NCI-H345 treated with DMSO at 0.1 percent for 48 hours (cell line): Measurements from ENCODE around the gene CRLF3.
"Not testable (repeated sequence)": the region's sequence is repeated elsewhere in the genome, so short reads cannot be mapped to it uniquely, and the experiment has no call there.

Experiments used
- DNase-seq: peaks from one replicate; lab custom pipeline; 2025; ENCODE audit not compliant: unreplicated experiment; lab: John Stamatoyannopoulos, UW

CRLF3 gene

DNA sequence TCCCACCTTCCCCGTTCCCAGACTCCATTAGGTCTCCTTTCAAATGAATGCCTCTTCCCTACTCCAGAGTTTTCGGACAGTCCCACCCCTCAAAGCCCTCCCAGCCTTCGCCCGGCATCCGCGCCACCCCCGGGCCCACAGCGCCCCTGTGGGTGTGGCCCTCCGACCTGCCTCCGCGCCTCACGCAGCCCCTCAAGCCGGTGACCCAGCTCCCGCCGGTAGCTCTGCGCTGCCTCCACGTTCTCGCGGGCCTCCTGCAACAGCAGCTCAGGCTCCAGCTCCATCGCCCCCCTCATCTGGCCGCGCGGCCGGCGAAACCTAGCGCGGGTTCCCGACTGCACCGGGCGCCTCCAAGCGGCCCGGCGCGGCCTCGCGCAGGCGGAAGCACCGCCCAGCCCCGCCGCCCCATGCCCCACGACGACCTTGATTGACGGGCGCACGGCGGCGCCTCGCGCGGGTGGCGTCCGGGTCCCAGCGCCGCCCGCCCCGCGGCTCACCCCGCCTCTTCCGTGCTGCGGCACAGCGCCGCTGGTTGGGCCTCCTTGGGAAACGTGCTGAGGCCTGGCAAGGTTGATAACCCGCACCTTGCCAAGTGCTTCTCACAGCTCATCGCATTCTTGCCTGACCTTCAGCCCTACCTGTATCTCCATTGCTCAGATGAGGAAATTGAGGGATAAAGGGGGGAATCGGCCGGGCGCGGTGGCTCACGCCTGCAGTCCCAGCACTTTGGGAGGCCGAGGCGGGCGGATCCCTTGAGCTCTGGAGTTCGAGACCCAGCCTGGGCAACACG lies at the start of gene CRLF3:
Gene CRLF3, minus strand, starts transcription at position 337 of the 790 bp plus-strand sequence. Its CDS starts 41 bp downstream, at position 296.
- peak; percentile 79 for DNase-seq

DNA sequence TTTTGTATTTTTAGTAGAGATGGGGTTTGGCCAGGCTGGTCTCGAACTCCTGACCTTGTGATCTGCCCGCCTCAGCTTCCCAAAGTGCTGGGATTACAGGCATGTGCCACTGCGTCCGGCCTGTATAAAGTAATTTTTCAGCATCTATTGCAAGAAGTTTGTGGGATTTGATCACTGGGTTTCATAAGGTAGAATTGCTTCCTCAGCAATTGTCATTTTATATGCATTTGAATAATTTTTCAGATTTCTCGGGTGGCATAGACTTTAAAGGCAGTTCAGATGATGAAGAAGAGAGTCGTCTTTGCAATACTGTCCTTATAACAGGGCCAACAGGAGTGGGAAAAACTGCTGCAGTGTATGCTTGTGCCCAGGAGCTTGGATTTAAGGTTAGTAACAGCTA lies 44.5 kb upstream of the CRLF3 start:
- DNase-seq = no peak

GRCh38 chr17:30864636-30865035 lies 40.1 kb upstream of the CRLF3 start:
- no peak for DNase-seq

DNA sequence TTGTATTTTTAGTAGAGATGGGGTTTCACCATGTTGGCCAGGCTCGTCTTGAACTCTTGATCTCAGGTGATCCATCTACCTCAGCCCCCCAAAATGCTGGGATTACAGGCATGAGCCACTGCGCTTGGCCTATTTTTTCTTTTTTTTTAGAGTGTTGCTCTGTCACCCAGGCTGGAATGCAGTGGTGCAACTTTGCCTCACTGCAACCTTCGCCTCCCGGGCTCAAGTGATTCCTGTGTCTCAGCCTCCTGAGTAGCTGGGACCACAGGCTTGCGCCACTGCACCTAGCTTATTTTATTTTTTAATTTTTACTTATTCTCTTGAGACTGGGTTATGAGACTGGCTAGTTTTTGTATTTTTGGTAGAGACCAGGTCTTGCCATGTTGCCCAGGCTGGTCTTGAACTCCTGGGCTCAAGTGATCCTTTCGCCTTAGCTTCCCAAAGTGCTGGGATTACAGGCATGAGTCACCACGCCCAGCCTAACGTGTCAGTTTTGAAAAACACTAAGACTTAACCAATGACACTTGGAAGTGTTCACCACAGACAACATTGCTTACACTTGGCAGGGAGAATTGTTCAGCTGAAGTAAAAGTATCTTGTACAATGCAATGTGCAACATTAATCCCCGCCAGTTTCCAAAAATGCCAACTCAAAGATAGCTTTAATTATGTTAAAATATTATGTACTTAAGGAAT lies 34.2 kb upstream of the CRLF3 start:
- no peak for DNase-seq

GRCh38 chr17:30854146-30854545 lies 29.7 kb upstream of the CRLF3 start:
- no peak for DNase-seq

DNA sequence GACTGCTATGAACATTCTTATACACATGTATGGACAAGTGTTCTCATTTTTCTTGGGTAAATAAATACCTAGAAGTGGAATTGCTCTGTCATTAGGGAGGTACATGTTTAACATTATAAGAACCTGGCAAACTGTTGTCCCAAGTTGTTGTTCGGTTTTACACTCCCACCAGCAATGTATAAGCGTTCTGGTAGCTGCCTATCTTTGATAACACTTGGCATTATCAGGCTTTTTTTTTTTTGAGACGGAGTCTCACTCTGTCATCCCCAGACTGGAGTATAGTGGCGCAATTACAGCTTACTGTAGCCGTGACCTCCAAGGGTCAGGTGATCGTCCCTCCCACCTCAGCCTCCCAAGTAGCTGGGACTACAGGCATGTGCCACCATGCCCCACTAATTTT lies 23.5 kb upstream of the CRLF3 start:
- no peak for DNase-seq

- DNase-seq = no peak
Measured at GRCh38 chr17:30840771-30841170, 16.3 kb upstream of the CRLF3 start.

DNA sequence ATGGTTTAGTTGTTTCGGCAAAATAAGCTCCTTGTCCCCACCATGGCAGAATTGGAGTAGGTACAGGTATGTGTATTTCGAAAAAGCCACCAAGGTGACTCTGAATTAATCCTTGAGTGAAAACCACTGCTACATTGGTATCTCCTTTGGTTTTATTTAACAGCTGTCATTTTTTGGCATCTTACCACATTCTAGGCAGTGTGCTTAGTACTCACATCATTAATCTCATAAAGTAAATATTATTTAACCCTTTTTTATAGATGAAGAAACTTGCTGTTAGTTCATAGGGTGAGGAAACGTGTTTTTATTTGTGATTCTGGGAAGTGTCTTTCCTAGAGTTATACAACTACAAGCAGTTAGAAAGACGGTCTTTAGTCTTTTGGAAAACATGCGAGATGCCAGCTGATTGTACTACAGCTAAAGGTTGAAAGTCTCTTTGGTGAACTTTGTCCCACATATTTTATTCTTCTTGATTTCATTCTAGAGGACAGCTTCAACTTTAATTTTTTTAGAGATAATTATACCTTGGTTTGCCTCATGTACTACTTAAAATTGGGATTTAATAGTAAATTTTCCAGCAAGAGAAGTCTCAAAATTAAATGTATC lies 13.8 kb upstream of the CRLF3 start:
- no peak for DNase-seq

DNA sequence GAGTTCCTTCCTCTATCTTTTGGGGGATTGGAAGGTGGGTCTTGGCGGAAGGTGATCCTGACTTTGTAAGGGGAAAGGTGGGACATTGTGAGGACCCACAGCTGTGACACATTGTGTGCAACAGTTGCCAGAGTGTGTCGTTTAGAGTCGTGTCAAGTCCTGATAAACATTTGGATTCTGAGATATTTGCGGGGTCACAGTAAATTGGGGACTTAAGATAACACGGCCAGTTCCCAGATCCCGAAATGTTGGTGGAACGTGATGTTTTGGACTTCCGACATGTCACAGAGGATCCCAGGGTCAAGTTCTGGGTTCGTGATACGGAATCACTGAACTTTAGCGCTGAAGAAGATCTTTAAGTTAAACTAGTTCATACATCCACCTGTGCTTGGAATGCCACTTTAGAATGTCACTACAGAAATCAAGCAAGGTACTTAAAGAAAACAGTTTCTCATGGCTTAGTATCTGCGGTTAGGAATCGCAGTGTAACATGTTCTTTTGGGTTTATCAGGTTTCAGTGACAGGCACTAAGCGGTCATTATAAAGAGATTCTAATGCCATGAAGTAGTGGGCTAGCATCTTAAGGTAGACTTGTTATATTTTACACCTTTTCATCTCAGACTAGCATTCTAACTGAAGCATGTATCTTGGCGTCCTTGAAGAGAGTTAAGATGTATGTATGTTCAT lies 8.1 kb upstream of the CRLF3 start:
- no peak for DNase-seq

DNA sequence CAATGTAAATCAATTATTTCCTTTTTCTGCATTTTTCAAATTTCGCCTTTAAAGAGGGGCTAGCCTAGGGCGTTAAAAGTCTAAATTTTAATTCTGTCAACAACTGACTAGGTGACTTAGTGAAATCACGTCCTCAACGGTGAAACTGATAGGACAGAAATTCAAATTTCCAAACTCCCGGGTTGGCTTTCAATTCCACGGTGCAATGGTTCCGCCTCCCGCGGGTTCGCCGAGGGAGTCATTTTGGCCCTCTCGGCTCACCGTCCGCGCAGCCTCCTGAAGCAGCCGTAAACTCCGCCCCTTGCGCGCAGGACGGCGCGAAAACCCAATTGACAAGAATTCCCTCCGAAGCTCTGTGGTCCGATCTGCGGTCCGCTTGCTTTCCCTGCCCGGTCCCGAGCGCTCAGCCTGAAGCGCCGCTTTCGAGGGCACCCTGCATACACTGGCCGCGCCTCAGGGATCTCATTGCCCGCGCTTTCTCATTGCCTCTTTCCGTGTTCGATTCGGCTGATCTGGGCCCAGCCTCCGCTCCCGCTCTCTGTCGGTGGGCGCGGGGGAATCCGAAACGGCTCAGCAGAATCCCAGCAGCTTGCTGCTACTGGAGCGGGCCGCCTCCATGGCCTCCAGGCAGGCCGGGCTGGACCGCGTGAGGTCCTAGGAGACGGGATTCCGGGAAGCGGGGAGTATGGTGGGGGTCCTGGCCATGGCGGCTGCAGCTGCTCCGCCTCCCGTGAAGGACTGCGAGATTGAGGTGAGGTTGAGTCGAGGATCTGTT lies 7.4 kb upstream of the CRLF3 start, which contains the start of gene ATAD5:
Gene ATAD5, plus strand, starts transcription at position 304 of the 775 bp plus-strand sequence. Its CDS starts 382 bp downstream, at position 686.
- peak; percentile 79 for DNase-seq

- peak; percentile 16 for DNase-seq
Measured at GRCh38 chr17:30831257-30831656, 6.8 kb upstream of the CRLF3 start.

DNA sequence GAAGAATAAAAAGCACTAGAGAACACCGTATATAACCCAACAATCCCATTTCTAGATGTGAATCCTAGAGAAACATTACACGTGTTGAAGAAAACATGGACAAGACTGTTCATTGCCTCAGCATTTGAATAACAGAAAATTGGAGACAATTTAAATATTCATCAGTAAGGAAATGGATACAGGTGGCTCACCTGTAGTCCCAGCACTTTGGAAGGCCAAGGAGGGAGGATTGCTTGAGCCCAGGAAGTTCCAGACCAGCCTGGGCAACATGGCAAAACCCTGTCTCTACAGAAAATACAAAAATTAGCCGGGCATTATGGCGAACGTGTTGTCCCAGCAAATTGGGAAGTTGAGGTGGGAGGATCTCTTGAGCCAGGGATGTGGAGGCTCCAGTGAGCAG lies 4.5 kb upstream of the CRLF3 start:
- no peak for DNase-seq

- DNase-seq = no peak
Measured at GRCh38 chr17:30827082-30827481, 2.6 kb upstream of the CRLF3 start.

GRCh38 chr17:30824002-30824355 lies 513 bp downstream of the CRLF3 start:
- DNase-seq = peak; percentile 15

- DNase-seq = no peak
Measured at GRCh38 chr17:30823421-30823820, 1.1 kb downstream of the CRLF3 start.

DNA sequence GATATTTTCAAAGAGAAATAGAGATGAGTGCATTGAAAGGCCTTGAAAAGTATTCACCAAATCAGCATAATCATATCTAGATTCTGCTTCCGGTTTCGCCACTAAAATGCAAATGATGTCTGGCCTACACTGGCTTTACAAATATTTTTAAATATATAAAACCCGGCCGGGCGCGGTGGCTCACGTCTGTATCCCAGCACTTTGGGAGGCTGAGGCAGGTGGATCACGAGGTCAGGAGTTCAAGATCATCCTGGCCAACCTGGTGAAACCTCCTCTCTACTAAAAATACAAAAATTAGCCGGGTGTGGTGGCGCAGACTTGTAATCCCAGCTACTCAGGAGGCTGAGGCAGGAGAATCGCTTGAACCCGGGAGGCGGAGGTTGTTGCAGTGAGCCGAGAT lies 1.6 kb downstream of the CRLF3 start:
- DNase-seq = not testable (repeated sequence)

GRCh38 chr17:30821871-30822723 lies 2.4 kb downstream of the CRLF3 start:
- no peak for DNase-seq

DNA sequence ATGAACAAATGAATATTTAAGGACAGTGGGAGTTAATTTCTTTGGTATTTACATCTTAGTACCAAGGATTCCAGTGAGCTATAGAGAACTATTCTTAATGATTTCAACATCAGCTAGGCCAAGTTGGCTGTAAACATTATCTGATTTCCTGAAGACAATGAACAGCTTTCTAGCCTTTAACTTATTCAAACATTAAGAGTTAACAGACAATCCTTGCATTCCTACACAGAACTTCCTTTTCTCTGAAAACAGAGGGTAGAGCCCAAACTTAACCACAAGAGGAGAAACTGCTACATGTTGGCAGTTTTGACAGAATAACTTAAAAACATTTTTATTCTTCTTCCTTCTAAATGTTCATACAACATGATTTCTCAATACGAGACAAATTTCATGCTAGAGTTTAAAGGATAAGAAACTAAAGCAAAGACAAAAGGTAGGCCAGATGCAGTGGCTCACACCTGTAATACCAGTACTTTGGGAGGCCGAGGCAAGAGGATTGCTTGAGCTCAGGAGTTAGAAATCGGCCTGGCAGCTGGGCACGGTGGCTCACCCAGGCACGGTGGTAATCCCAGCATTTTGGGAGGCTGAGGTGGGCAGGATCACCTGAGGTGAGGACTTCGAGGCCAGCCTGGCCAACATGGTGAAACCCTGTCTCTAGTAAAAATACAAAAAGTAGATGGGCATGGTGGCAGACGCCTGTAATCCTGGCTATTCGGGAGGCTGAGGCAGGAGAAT lies 4.4 kb downstream of the CRLF3 start:
- DNase-seq = no peak

GRCh38 chr17:30816165-30816564 lies 8.3 kb downstream of the CRLF3 start:
- DNase-seq = no peak
